ENCODE measurements around the gene PRKN.

GRCh38 chr6:161542346-161542980, 1185.1 kb downstream of the PRKN start:
- TF ChIP-seq GATA3 (IDR thresholded peaks at IDR 0.05; ENCODE audit: low read depth, low read length) (no peak), GATA2 (IDR thresholded peaks at IDR 0.05; ENCODE audit: low read depth, low read length) (no peak)
